HS-5 (cell line): ENCODE data around the gene AMY1B.
"Not testable (repeated sequence)": the region's sequence is repeated elsewhere in the genome, so short reads cannot be mapped to it uniquely, and the experiment has no call there.

Source experiments
- DNase-seq: peaks from one replicate; pipeline ENCODE4 v3.0.0-alpha.2; 2012; ENCODE audit warnings: low read depth

Gene AMY1B

DNA sequence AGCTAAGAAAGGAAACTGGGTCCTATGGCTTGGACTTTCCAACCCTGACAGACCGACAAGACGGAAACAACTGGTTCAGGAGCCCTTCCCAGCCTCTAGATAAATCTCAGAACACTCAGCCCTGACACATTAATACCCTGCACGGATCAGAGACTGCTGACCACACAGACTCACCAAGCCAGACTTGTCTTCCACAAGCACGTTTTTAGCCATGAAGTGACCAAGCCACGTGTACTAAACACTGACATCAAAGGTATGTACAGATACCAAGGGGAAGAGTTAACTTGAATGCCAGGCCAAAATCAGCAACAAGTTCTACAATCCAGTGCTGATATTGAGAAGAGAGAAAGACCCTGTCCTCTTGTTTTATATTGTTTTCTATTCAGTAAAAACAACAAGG is at the start of gene AMY1B:
Gene AMY1B (minus strand): TSS at position 101 of the 400 bp plus-strand sequence. CDS start 571 bp downstream, outside the sequence.
- DNase-seq = not testable (repeated sequence)

DNA sequence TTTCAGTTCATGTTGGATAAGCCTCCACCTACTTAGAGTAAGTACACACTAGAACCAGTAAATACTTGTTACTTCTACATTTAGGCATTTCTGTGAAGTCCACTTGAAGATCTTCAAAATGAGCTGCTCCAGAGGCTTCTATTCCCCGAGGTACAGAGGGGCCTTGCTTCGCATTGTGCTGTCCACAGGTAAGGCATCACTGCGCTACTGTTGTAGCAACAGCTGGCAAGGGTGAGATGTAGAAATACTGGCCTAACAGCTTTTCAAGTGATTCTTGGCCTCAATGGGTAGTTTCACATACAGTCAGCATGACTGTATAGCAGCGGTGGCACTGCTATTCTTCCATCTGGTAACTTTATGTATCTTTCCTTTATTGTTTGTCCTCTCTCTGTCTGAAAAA is 49.0 kb upstream of the AMY1B start:
- not testable (repeated sequence) for DNase-seq

DNA sequence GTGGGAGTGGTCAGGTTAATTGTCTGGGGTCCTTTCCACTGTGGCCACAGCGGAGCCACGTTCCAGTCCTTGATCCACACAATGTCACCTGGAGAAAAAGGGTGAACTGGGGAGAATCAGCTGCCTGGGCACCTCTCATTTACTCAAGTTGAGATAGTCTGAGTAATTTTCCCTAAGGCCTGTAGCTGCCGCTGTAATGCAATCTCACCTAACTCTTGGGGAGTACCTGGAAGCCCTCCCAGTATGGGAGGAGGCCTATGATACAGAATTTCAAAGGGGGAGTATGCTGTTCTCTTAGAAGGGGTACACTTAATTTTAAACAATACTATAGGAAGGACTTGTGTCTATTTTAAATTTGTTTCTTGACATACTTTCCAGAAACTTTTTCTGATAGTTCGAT is 48.4 kb upstream of the AMY1B start:
- DNase-seq = not testable (repeated sequence)

DNA sequence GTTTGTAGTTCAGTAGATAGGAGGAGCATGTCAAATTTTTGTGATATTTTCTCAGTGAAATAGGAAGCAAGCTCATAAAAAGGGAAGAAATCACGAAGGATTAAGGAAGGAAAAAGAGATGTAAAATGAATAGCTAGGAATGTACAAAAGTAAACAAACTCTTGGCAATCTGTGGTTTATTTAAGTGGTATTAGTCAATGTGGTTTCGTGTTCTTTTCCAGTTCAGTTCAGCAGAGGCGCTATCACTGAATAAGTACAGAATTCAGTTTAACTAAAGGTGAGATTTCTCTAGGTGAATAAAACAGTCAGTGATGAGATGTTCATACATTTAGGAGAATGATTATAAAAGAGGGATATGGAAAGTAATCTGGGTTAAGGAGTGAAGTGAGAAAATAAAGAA is 42.0 kb upstream of the AMY1B start:
- DNase-seq = not testable (repeated sequence)

DNA sequence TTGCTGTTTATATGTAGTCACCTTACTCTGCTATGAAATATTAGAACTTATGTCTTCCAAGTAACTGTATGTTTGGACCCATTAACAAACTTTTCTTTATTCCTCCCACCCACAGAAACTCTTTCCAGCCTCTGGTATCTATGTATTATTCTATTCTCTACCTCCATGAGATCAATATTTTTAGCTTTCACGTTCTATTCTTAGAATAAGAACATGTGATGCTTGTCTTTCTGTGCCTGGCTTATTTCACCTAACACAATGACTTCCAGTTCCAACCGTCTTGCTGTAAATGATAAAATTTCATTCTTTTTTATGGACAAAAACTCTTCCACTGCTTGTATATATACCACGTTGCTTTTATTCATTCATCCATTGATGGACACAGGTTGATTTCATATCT is 39.3 kb upstream of the AMY1B start:
- DNase-seq = not testable (repeated sequence)

DNA sequence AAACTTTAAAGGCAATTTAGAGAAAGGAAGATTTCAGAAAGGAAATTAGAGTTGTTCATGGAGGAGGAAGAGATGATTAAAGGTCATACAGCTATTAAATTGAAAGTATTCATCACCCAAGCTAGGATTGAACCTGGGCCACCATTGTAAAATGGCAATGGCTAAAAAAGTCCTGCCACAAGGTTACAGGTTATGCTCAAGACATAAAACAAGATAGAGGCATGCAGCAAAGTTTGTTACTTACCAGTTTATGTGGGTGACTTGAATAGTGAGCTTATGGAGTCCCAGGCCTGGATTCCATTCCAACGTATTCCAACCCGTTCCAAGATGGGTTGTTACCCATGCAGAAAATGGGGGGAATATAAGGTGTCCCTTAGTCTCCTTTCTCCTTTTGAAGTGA is 25.5 kb upstream of the AMY1B start:
- not testable (repeated sequence) for DNase-seq

DNA sequence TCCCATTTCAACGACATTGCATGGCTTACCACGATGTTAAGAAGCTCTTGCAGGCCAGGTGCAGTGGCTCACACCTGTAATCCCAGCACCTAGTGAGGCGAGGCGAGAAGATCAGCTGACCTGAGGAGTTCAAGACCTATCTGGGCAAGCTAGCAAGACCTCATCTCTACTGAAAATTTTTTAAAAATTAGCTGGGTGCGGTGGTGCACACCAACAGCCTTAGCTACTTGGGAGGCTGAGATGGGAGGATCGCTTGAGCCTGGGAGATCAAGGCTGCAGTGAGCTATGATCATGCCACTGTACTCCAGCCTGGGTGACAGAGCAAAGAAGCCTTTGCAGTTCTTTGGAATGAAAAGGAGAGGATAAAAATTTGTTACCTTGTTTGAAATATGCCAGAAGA is 21.4 kb upstream of the AMY1B start:
- not testable (repeated sequence) for DNase-seq

DNA sequence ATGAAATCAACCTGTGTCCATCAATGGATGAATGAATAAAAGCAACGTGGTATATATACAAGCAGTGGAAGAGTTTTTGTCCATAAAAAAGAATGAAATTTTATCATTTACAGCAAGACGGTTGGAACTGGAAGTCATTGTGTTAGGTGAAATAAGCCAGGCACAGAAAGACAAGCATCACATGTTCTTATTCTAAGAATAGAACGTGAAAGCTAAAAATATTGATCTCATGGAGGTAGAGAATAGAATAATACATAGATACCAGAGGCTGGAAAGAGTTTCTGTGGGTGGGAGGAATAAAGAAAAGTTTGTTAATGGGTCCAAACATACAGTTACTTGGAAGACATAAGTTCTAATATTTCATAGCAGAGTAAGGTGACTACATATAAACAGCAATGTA is 14.4 kb upstream of the AMY1B start:
- DNase-seq = not testable (repeated sequence)

DNA sequence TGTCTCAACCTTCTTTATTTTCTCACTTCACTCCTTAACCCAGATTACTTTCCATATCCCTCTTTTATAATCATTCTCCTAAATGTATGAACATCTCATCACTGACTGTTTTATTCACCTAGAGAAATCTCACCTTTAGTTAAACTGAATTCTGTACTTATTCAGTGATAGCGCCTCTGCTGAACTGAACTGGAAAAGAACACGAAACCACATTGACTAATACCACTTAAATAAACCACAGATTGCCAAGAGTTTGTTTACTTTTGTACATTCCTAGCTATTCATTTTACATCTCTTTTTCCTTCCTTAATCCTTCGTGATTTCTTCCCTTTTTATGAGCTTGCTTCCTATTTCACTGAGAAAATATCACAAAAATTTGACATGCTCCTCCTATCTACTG is 11.7 kb upstream of the AMY1B start:
- not testable (repeated sequence) for DNase-seq

DNA sequence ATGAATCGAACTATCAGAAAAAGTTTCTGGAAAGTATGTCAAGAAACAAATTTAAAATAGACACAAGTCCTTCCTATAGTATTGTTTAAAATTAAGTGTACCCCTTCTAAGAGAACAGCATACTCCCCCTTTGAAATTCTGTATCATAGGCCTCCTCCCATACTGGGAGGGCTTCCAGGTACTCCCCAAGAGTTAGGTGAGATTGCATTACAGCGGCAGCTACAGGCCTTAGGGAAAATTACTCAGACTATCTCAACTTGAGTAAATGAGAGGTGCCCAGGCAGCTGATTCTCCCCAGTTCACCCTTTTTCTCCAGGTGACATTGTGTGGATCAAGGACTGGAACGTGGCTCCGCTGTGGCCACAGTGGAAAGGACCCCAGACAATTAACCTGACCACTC is 5.2 kb upstream of the AMY1B start:
- not testable (repeated sequence) for DNase-seq

DNA sequence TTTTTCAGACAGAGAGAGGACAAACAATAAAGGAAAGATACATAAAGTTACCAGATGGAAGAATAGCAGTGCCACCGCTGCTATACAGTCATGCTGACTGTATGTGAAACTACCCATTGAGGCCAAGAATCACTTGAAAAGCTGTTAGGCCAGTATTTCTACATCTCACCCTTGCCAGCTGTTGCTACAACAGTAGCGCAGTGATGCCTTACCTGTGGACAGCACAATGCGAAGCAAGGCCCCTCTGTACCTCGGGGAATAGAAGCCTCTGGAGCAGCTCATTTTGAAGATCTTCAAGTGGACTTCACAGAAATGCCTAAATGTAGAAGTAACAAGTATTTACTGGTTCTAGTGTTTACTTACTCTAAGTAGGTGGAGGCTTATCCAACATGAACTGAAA is 4.7 kb upstream of the AMY1B start:
- not testable (repeated sequence) for DNase-seq

DNA sequence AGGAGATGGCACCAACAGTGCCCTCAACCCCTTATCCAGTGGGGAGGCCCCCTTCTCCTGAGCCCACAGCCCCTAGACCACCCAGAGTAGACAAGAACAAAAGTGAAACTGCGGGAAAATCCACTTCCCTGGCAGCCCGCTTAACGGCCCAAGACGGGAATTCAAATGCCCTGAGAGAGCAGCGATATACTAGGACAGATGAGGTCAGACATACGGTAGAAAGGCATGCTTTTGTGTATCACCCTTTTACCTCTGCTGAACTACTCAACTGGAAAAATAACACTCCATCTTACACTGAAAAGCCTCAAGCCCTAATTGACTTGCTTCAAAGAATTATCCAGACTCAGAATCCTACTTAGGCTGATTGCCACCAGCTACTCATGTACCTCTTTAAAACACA is 1.4 kb upstream of the AMY1B start:
- not testable (repeated sequence) for DNase-seq

DNA sequence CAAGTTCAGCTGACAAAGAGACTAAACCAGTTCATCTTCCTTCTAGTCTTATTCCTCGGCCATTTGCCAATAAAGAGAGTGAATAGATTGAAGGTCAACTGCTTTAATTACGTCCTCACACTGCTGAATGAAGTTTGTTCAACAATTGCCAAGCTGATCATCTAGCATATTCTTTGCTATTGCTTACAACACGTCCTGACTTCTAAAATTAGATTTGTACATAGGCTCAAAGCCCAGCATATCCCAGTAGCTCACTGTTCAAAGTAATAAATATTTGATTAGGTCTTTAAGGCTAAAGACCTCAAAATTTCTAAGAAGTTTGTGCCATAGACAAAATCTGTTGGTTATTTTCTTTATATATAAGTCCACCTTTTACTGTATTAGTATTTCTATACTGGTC is 19.7 kb downstream of the AMY1B start:
- not testable (repeated sequence) for DNase-seq

DNA sequence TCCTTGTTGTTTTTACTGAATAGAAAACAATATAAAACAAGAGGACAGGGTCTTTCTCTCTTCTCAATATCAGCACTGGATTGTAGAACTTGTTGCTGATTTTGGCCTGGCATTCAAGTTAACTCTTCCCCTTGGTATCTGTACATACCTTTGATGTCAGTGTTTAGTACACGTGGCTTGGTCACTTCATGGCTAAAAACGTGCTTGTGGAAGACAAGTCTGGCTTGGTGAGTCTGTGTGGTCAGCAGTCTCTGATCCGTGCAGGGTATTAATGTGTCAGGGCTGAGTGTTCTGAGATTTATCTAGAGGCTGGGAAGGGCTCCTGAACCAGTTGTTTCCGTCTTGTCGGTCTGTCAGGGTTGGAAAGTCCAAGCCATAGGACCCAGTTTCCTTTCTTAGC is 40.5 kb downstream of the AMY1B start, which contains the start of gene AMY1A:
Gene AMY1A (plus strand): TSS at position 301 of the 400 bp plus-strand sequence. CDS start 571 bp downstream, outside the sequence.
- not testable (repeated sequence) for DNase-seq

DNA sequence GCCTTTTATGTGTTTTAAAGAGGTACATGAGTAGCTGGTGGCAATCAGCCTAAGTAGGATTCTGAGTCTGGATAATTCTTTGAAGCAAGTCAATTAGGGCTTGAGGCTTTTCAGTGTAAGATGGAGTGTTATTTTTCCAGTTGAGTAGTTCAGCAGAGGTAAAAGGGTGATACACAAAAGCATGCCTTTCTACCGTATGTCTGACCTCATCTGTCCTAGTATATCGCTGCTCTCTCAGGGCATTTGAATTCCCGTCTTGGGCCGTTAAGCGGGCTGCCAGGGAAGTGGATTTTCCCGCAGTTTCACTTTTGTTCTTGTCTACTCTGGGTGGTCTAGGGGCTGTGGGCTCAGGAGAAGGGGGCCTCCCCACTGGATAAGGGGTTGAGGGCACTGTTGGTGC is 41.9 kb downstream of the AMY1B start:
- DNase-seq = not testable (repeated sequence)

DNA sequence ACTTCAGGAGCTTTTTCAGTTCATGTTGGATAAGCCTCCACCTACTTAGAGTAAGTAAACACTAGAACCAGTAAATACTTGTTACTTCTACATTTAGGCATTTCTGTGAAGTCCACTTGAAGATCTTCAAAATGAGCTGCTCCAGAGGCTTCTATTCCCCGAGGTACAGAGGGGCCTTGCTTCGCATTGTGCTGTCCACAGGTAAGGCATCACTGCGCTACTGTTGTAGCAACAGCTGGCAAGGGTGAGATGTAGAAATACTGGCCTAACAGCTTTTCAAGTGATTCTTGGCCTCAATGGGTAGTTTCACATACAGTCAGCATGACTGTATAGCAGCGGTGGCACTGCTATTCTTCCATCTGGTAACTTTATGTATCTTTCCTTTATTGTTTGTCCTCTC is 45.1 kb downstream of the AMY1B start:
- DNase-seq = not testable (repeated sequence)

DNA sequence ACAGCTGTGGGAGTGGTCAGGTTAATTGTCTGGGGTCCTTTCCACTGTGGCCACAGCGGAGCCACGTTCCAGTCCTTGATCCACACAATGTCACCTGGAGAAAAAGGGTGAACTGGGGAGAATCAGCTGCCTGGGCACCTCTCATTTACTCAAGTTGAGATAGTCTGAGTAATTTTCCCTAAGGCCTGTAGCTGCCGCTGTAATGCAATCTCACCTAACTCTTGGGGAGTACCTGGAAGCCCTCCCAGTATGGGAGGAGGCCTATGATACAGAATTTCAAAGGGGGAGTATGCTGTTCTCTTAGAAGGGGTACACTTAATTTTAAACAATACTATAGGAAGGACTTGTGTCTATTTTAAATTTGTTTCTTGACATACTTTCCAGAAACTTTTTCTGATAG is 45.7 kb downstream of the AMY1B start:
- DNase-seq = not testable (repeated sequence)

DNA sequence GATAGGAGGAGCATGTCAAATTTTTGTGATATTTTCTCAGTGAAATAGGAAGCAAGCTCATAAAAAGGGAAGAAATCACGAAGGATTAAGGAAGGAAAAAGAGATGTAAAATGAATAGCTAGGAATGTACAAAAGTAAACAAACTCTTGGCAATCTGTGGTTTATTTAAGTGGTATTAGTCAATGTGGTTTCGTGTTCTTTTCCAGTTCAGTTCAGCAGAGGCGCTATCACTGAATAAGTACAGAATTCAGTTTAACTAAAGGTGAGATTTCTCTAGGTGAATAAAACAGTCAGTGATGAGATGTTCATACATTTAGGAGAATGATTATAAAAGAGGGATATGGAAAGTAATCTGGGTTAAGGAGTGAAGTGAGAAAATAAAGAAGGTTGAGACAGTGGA is 52.1 kb downstream of the AMY1B start:
- DNase-seq = not testable (repeated sequence)

DNA sequence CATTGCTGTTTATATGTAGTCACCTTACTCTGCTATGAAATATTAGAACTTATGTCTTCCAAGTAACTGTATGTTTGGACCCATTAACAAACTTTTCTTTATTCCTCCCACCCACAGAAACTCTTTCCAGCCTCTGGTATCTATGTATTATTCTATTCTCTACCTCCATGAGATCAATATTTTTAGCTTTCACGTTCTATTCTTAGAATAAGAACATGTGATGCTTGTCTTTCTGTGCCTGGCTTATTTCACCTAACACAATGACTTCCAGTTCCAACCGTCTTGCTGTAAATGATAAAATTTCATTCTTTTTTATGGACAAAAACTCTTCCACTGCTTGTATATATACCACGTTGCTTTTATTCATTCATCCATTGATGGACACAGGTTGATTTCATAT is 54.8 kb downstream of the AMY1B start:
- not testable (repeated sequence) for DNase-seq
